Keratinocyte (primary cell): ENCODE measurements around the gene MLXIP.

Source experiments
- CTCF ChIP-seq, 3 experiments: IDR thresholded peaks in 1 of 3; conservative IDR thresholded peaks in 1 of 3; optimal IDR thresholded peaks in 1 of 3; 2 replicates in 2 of 3; 3 replicates in 1 of 3; pipeline versions ENCODE3 to v1.5.1; 2011; ENCODE audit warnings: low read length in 3 of 3, mild to moderate bottlenecking in 3 of 3, moderate library complexity in 2 of 3, control low read depth in 1 of 3, inconsistent platforms in 1 of 3; ENCODE audit not compliant: insufficient read depth in 2 of 3; ENCODE audit errors: extremely low read depth in 1 of 3
- EZH2 ChIP-seq: IDR thresholded peaks from one replicate; pipeline ENCODE4 v1.6.1; 2012; ENCODE audit warnings: inconsistent platforms, mild to moderate bottlenecking, low read length, moderate library complexity

- TF ChIP-seq CTCF (optimal IDR thresholded peaks at IDR 0.05 in 1 of 3, IDR thresholded peaks at IDR 0.05 in 1 of 3, conservative IDR thresholded peaks at IDR 0.05 in 1 of 3; ENCODE audit: extremely low read depth in 1 of 3, insufficient read depth in 2 of 3, low read length in 3 of 3) (no peak), EZH2 (no peak)
These were observed 27.9 kb upstream of the MLXIP start for GRCh38 chr12:122050706-122051105.
